Suprapubic skin (tissue), 4 donors: ENCODE data around the gene ARID1B.

ENCODE experiments used
- CTCF ChIP-seq, 2 donors: fragments of 200-600 bp in 1 of 2; fragments of 450-650 bp in 1 of 2; sonication (generic) in 1 of 2; IDR thresholded peaks; one replicate each; pipeline ENCODE4 v1.5.1; 2016 to 2019; ENCODE audit warnings: antibody characterized with exemption in 2 of 2, mild to moderate bottlenecking in 1 of 2, moderate library complexity in 1 of 2
- EP300 ChIP-seq: sonication (generic); formaldehyde crosslinking; IDR thresholded peaks from one replicate; pipeline ENCODE4 v1.6.1; 2017; ENCODE audit warnings: antibody characterized with exemption
- POLR2A ChIP-seq, 2 donors: fragments of 450-650 bp; IDR thresholded peaks; one replicate each; pipeline ENCODE4 v1.6.1; 2017; ENCODE audit warnings: antibody characterized with exemption in 2 of 2, mild to moderate bottlenecking in 2 of 2, moderate library complexity in 2 of 2
- POLR2AphosphoS5 ChIP-seq, 3 donors: sonication (generic); formaldehyde crosslinking; IDR thresholded peaks; one replicate each; pipeline ENCODE4 v1.6.1; 2017; ENCODE audit warnings: antibody characterized with exemption in 3 of 3

DNA sequence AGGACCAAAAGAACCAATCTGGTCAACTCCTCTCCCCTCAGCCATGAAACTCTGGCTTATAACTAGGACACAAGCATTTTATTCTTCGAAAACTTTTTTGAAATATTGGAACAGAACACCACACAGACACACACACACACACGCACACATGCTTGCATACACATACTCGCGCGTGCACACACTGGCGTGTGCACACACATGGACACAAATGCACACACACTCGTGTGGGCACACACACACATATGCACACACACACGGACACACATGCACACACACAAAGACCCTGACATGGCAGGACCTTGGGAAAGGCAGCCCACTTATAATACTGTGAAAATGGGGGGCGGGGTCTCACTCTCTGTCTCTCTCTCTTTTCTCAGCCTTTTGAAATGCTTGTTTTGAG lies 482.3 kb downstream of the ARID1B start:
- no peak for TF ChIP-seq POLR2A (IDR thresholded peaks at IDR 0.05)
- no peak for TF ChIP-seq CTCF (IDR thresholded peaks at IDR 0.05)
- no peak for TF ChIP-seq POLR2AphosphoS5 (IDR thresholded peaks at IDR 0.05)
- TF ChIP-seq EP300: no peak
